Astrocyte (in vitro differentiated cells and primary cell): Measurements from ENCODE around the gene MSN.

Source experiments
- EZH2 ChIP-seq: IDR thresholded peaks from 2 replicates; pipeline ENCODE4 v1.6.1; 2012; ENCODE audit warnings: mild to moderate bottlenecking, low read length, inconsistent platforms; ENCODE audit not compliant: insufficient read depth
- TF ChIP-seq, protein P1 (sequence below): IDR thresholded peaks from 2 replicates; pipeline ENCODE4 v1.5.1; 2011; ENCODE audit warnings: low read depth, mild to moderate bottlenecking, inconsistent platforms, low read length, moderate library complexity; ENCODE audit not compliant: insufficient read depth

DNA sequence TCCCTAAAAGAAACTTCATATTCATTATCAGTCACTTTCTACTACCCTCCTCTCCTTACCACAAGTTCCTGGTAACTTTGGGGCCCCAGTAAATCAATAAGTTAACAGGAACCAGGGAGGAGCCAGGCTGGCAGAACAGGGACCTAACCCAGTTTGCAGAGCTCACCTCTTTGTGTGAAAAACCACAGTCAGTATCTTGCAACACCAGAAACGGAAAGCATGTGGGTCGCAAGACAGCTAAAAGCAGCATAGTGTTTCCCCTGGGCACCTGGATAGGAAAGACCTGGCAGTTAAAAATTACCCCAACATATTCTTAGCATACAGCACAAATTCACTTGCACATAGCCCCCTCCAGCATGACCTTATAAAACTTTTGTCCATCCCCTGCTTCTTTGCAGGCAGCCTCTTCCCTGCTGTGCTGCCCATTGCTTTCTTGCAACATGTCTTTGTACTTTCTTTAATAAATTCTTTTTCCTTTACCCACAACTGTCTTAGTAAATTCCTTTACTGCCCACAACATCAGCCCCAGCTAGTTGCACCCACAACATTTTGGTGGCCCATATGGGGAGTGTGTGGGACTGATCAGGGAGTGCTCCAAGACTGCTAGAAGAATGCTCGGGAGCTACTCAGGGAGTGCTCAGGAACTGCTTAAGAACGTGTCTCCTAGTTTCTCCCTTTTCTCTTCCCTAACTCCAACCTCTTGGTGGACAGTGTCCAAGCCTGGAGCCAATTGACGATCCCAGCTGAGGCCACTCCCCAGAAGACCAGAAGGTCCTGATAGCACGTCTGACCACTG is 83.4 kb downstream of the MSN start:
- TF ChIP-seq, protein P1, sequence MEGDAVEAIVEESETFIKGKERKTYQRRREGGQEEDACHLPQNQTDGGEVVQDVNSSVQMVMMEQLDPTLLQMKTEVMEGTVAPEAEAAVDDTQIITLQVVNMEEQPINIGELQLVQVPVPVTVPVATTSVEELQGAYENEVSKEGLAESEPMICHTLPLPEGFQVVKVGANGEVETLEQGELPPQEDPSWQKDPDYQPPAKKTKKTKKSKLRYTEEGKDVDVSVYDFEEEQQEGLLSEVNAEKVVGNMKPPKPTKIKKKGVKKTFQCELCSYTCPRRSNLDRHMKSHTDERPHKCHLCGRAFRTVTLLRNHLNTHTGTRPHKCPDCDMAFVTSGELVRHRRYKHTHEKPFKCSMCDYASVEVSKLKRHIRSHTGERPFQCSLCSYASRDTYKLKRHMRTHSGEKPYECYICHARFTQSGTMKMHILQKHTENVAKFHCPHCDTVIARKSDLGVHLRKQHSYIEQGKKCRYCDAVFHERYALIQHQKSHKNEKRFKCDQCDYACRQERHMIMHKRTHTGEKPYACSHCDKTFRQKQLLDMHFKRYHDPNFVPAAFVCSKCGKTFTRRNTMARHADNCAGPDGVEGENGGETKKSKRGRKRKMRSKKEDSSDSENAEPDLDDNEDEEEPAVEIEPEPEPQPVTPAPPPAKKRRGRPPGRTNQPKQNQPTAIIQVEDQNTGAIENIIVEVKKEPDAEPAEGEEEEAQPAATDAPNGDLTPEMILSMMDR: no peak
- TF ChIP-seq EZH2: no peak
